D721Med (cell line): ENCODE measurements around the gene RPL7A.
"Not testable (repeated sequence)": the region's sequence is repeated elsewhere in the genome, so short reads cannot be mapped to it uniquely, and the experiment has no call there.

Experiments used
- DNase-seq: peaks from one replicate; pipeline ENCODE4 v3.0.0; 2011; ENCODE audit warnings: low spot score; ENCODE audit not compliant: insufficient read length
- FAIRE-seq: peaks from 2 replicates; lab custom pipeline; 2011; peaks lifted over from hg19 to GRCh38; lab: Jason Lieb, UNC
- CTCF ChIP-seq: IDR thresholded peaks from 2 replicates; pipeline ENCODE4 v1.5.1; 2012; ENCODE audit warnings: mild to moderate bottlenecking, control low read depth; ENCODE audit not compliant: insufficient read depth; ENCODE audit errors: missing control alignments

The RPL7A gene

DNA sequence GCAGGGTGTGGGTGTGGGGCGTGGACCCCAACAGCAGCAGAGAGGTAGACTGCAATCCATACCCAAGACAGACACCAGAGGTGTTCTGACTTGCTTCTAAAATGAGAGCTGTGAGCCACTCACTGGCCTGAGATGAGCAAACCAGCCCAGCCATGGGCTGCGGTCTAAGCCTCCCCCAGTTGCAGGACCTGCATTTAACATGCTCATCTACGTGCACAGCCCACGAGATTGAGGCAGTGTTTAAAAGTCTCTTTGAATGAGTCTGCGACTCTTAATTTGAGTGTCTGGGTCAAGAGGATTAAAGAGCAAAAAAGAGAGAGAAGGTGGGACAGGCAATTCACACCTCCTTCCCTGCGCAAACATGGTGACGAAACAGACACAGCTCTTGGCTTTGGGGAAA lies 21.9 kb downstream of the RPL7A start:
- DNase-seq: no peak
- no peak for FAIRE-seq
- no peak for TF ChIP-seq CTCF

DNA sequence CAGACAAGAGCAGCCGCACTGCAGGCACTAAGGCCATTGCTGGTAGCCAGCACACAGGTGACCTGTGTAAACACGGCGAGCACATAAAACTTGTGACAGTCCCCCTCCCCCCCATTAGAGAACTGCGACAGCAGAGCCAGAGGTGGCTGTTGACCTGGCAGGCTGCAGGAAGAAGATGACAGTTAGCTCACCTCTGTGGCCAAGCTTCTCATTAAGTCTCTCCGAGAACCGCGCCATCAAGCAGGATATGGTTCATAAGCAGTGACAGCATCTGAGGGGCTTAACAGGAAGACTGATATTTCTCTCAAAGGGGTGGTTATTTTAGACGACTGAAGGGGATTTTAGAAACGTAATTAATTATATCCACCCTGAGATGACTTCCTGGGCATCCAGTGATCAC lies 22.7 kb downstream of the RPL7A start:
- TF ChIP-seq CTCF: no peak
- FAIRE-seq (no peak), DNase-seq (no peak)

GRCh38 chr9:133371261-133371711 lies 23.3 kb downstream of the RPL7A start:
- TF ChIP-seq CTCF: no peak
- FAIRE-seq: no peak
- DNase-seq: no peak

DNA sequence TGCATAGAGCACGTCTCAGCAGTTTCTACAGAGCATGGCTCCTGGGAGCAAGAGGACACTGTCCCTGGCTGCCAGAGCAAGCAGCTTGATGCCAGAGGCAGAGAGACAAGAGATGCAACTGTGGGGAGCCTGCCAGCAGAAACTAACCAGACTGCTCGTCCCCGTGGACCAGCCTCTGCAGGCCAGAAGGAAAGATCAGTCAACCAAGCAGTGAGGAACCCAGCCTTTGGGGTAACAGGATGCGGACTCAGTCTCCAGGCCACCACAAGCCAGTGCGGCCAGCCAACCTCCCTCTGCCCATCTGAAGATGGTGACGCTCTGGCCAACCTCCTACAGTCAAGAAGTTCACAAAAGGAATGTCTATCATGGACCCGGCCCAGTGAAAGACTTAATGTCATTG lies 24.1 kb downstream of the RPL7A start:
- no peak for FAIRE-seq
- no peak for TF ChIP-seq CTCF
- no peak for DNase-seq

- TF ChIP-seq CTCF: no peak
- DNase-seq (no peak), FAIRE-seq (no peak)
Observed at GRCh38 chr9:133374612-133375115, 26.6 kb downstream of the RPL7A start.

GRCh38 chr9:133375116-133375723 lies 27.2 kb downstream of the RPL7A start:
- TF ChIP-seq CTCF: peak; percentile 1
- no peak for DNase-seq
- no peak for FAIRE-seq

GRCh38 chr9:133375724-133376654 lies 28.0 kb downstream of the RPL7A start, which contains the start of the genes STKLD1 and SURF4:
Gene STKLD1 (plus strand): TSS chr9:133376366. CDS start chr9:133376474, 108 bp downstream.
Gene SURF4 (minus strand): TSS chr9:133376060. CDS start chr9:133375969, 91 bp downstream.
- DNase-seq (peak; percentile 97), FAIRE-seq (no peak)
- no peak for TF ChIP-seq CTCF

DNA sequence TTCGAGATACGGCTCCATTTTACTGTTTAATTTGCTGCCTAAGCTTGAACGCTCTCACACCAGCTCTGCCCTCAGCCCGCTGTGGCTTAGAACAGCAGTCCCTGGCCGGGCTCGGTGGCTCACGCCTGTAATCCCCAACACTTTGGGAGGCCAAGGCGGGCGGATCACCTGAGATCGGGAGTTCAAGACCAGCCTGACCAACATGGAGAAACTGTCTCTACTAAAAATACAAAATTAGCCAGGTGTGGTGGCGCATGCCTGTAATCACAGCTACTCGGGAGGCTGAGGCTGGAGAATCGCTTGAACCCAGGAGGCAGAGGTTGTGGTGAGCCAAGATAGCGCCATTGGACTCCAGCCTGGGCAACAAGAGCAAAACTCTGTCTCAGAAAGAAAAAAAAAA lies 29.3 kb downstream of the RPL7A start:
- DNase-seq, FAIRE-seq: not testable (repeated sequence)
